ENCODE results near the gene RPP40. TPM values are rescaled to one million over a fixed set of nuclear protein-coding genes. Genes with fewer than 3 reads are reported as not detected.

The RPP40 gene
- polyA plus RNA-seq, 1 of the 3 experiments (the other 2 are of a cell fraction): 9.8 TPM

- no peaks in the 10 kb centered on the region for H3K79me2 ChIP-seq (ENCODE audit: insufficient read depth)
These were observed 42.3 kb downstream of the RPP40 start for GRCh38 chr6:4961322-4962168.

More at GRCh38 chr6:4961322-4962168, 42.3 kb downstream of the RPP40 start:
- no peak for TF ChIP-seq IRF3 (IDR thresholded peaks at IDR 0.05; ENCODE audit: low read depth, low read length)
- no peak for TF ChIP-seq EZH2phosphoT487 (IDR thresholded peaks at IDR 0.05; ENCODE audit: borderline replicate concordance, low read depth)
- no peak for TF ChIP-seq NFIC (IDR thresholded peaks at IDR 0.05; ENCODE audit: borderline replicate concordance)
- TF ChIP-seq RXRA (IDR thresholded peaks at IDR 0.05; ENCODE audit: borderline replicate concordance, low read depth): no peak
- TF ChIP-seq ZBTB33 (IDR thresholded peaks at IDR 0.05; ENCODE audit: borderline replicate concordance, low read depth): no peak
- TF ChIP-seq CHD2 (IDR thresholded peaks at IDR 0.05; ENCODE audit: low read length, partially characterized antibody): no peak
- no peak for TF ChIP-seq EP300 (IDR thresholded peaks at IDR 0.05; ENCODE audit: borderline replicate concordance in 1 of 2, low read depth in 1 of 2, low read length in 1 of 2)
- no peak for TF ChIP-seq REST (IDR thresholded peaks at IDR 0.05; ENCODE audit: low read depth, low read length)
- TF ChIP-seq NRF1 (IDR thresholded peaks at IDR 0.05; ENCODE audit: low read depth, low read length): no peak
- no peak for TF ChIP-seq USF2 (IDR thresholded peaks at IDR 0.05; ENCODE audit: borderline replicate concordance, low read depth, low read length)
- no peak for TF ChIP-seq RCOR1 (IDR thresholded peaks at IDR 0.05; ENCODE audit: low read length)
- no peak for TF ChIP-seq CTCF (IDR thresholded peaks at IDR 0.05)
- no peak for TF ChIP-seq MEF2A (IDR thresholded peaks at IDR 0.05; ENCODE audit: borderline replicate concordance, low read depth)
- TF ChIP-seq JUND (IDR thresholded peaks at IDR 0.05): no peak
- no peak for DNase-seq
- CTCF ChIA-PET: no interaction called here
- Histone ChIP-seq H3K4me3 (ENCODE audit: low read depth in 2 of 2, low read length in 1 of 2) (no peak overlapping the region), H3K27me3 (ENCODE audit: insufficient read depth) (no peaks in the 10 kb centered on the region), H3K9me2 (no peaks in the 10 kb centered on the region), H3K36me3 (replicated peaks in 1 of 2; ENCODE audit: control insufficient read depth in 1 of 2, insufficient read depth in 2 of 2, low read length in 1 of 2) (no peaks in the 10 kb centered on the region), H3K27ac (ENCODE audit: low read depth in 2 of 2, low read length in 1 of 2) (no peak overlapping the region), H3K9ac (no peak overlapping the region), H3K4me1 (ENCODE audit: control insufficient read depth in 1 of 2, insufficient read depth in 2 of 2, low read depth in 1 of 2, low read length in 1 of 2) (no peaks in the 10 kb centered on the region), H3F3A (replicated peaks; ENCODE audit: insufficient read depth) (no peaks in the 10 kb centered on the region), H3K9me3 (no peaks in the 10 kb centered on the region), H2AFZ (ENCODE audit: low read depth) (no peak overlapping the region), H4K20me1 (ENCODE audit: insufficient read depth) (no peaks in the 10 kb centered on the region), H3K4me2 (no peak overlapping the region)
- POLR2A ChIA-PET: no interaction called here
- 72% methylated on average over 9 of the region's 10 CpGs for WGBS (ENCODE audit: low lambda C conversion rate)

Data from SK-N-SH (cell line).